DMS153 (cell line): Measurements from ENCODE around the gene RAVER2.
"Not testable (repeated sequence)": the region's sequence is repeated elsewhere in the genome, so short reads cannot be mapped to it uniquely, and the experiment has no call there.

Experiments
- DNase-seq: peaks from one replicate; lab custom pipeline; 2025; lab: John Stamatoyannopoulos, UW

The RAVER2 gene

DNA sequence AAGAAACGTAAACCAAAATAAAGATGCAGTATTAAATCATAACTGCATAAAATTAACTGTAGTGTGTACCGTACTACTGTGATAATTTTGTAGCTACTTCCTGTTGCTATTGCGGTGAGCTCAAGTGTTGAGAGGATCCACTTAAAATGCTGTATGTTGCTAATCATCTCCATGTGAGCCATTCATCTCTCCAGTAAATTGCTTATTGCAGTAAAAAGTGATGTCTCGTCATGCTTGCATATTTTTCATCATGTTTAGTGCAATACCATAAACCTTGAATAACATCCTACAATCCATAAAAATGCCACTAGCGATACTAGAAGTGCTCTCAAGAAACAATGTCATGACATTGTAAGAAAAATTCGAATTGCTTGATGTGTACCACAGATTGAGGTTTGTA, 66.3 kb downstream of the RAVER2 start:
- DNase-seq: peak; percentile 66

DNA sequence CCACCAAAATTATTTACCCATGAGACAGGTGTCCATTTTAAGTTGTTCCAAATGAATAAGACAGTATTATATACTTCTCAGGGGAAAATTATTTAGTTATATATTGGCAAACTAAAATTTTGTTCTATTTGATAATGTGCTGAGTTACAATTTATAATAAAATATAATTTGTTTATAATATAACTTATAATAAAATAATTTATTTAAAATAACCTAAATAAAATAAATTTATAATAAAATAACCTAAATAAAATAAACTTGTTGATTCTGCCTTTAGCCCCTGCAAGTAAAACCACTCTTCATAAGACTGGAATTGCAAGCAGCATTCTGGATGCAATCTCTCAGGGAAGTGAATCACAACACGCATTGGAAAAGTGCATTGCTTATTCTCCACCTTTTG, 69.6 kb downstream of the RAVER2 start:
- DNase-seq: no peak

- not testable (repeated sequence) for DNase-seq
These were observed 72.5 kb downstream of the RAVER2 start for GRCh38 chr1:64817364-64817763.

DNA sequence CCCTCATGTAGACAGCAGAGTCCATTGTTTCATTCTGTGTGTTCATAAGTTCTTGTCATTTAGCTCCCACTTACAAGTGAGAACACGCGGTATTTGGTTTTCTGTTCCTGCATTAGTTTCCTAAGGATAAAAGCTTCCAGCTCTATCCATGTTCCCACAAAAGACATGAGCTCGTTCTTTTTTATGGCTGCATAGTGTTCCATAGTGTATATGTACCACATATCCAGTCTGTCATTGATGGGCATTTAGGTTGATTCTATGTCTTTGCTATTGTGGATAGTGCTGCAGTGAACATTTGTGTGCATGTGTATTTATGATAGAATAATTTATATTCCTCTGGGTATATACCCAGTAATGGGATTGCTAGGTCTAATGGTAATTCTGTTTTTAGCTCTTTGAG, 75.7 kb downstream of the RAVER2 start:
- not testable (repeated sequence) for DNase-seq

DNA sequence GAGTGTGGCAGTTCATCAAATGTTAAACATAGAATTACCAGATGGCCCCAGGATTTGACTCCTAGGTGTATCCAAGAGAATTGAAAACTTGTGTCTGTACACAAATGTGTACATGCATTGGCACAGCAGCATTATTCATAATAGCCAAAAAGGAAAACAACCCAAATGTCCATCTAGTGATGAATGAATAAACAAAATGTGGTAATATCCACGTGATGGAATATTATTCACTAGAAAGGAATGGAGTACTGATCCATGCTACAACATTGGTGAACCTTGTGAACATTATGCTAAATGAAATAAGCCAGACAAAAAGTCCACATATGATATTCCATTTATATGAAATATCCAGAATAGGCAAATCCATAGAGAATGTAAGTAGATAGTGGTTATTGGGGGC, 77.7 kb downstream of the RAVER2 start:
- DNase-seq: no peak

DNA sequence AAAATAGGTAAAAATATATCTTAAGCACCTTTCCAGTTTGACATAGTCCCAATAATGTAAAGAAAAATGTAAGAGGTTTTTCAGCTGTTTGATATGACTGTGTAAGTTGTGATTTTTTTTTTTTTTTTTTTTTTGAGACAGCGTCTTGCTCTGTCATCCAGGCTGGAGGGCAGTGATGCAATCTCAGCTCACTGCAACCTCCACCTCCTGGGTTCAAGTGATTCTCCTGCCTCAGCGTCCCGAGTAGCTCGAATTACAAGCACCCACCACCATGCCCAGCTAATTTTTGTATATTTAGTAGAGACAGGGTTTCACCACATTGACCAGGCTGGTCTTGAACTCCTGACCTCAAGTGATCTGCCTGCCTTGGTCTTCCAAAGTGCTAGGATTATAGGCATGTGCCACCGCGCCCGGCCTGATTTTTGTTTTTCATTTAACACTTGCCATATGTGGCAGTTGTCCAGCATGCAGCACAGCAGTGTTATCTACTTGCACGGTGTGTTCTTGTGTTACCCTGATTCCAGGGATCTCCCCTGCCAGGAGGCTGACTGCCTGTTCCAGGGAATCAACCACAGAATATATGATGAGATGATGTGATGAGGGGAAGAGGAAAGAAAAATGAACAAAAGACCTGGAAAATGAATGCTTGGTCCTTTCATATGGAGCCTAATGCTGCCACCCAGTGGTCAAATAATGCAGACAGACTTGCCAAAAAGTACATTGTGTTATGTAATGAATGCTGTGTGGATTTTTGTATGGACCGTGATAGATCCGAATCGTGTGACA, 79.0 kb downstream of the RAVER2 start:
- peak; percentile 62 for DNase-seq

GRCh38 chr1:64826991-64827390, 82.1 kb downstream of the RAVER2 start:
- no peak for DNase-seq

GRCh38 chr1:64828829-64829228, 84.0 kb downstream of the RAVER2 start:
- DNase-seq: no peak

DNA sequence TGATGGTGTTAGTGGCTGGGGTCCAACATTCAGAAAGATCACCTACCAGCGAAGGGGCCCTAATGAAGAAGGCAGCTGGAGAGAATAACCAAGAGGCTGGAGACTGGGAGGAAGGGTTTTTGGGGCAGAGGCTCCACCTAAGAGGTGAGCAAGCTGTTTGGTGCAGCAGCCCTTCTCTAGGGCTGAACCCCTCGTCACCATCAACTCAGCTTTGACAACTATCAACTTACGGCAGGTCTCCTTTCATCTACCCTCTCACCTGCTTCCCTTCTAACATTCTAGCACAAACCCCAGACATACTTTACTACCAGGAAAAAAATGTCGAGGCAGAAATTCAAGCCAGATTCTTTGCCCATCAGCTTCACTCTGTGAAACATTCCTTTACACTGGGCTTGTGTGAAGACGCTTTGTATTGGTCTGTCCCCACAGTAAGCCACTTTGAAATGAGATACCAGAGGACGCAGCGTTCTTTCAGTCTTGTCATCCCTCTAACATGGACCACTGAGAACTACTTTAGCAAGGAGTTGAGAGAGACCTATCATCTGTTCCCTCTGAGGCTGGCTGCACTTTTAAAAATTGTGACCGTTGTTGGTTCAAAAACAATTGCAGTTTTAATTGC, 84.6 kb downstream of the RAVER2 start:
- DNase-seq: no peak

GRCh38 chr1:64830030-64830651, 85.3 kb downstream of the RAVER2 start:
- DNase-seq: no peak

DNA sequence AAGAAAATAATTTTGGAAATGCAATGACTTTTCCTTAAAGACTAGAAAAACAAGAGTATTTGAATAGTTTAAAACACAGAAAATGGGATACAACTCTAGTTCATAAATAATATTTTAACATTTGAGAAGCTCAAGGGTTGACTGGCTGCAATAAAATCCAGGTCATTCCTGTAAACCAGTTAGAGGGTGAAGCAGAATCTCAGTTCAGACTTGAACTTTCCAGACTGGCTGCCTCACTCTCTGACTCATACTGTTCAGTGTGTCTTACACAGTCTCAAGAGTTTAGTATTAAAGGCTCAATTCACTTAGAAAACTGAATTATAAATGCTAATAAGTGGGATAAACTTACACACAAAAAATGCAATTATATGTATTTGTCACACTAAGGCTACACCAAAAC, 89.9 kb downstream of the RAVER2 start:
- DNase-seq: no peak

DNA sequence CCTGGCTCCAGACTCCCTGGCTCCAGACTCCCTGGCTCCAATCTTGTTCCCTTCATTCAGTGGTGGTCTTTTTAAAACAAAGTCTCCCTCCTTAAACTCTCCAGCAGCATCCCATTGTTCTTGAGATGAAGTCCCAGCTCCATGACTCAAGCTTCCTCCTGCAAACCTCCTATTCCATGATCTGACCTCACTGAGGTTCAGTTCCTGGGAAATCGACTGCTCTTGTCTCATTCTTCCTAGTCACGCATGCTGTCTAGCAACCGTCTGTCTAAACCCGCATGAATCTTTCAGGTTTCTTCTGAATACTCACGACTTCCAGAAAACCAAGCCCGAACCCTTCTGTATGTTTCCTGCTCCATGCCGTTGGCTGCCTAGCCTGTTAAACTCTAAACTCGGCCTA, 91.9 kb downstream of the RAVER2 start:
- no peak for DNase-seq

- no peak for DNase-seq
These were observed 93.6 kb downstream of the RAVER2 start for GRCh38 chr1:64838486-64838885.

- no peak for DNase-seq
These were observed 94.4 kb downstream of the RAVER2 start for GRCh38 chr1:64839261-64839660.

- no peak for DNase-seq
These were observed 95.0 kb downstream of the RAVER2 start for GRCh38 chr1:64839732-64840405.

- DNase-seq: no peak
These were observed 96.6 kb downstream of the RAVER2 start for GRCh38 chr1:64841330-64842065.

DNA sequence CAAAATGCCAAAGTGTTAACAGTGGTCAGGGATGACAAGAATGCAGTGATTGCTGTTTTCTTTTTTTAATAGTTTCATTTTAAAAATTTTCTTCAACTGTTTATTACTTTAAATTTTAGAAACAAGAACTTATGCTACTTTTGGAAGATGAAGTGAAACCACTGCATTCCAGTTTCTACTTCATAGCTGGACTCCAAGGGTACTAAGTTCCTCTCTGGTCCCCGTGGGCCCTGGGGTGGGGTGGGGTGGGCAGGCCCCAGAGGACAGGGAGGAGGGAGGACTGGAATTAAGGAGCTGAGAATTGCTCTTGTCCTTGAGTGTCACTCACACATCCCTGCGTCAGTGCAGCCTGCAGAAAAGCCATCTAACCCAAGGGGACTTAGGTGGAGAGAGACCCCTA, 97.3 kb downstream of the RAVER2 start:
- no peak for DNase-seq

DNA sequence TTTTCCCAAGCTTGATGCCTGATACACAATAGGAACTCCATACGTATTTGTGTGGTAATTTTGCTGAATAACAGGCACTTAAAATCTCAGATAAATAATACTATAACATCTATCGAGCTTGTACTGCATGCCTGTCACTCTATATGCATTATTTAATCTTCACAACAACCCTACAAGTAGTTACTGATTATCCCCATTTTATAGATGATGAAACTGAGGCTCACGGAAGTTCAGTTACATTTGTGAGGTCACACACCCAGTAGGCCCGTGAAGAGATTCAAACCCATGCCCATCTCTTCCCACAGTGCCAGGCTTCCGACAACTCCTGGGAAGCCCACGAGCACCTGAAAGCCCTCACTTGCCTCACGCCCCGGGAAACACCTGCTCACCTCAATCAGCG, 98.8 kb downstream of the RAVER2 start:
- DNase-seq: no peak

DNA sequence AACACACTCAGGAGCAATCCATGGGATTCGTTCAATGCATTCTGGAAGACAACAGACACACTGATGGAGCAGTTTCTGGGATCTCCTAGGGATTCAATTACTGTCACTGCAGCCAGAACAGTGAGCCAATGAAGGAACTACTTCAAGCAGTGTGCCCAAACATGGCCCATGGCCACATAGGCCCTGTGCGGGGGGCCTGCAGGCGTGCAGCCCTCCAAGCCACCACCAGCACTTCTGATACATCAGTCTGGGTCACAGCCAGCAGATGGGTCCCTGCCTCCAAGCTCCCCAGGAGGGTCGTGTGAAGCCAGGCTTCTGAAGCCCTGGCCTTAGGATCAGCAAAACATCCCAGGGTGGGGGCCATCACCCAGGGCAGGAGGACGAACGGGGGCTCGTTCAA, 99.3 kb downstream of the RAVER2 start:
- DNase-seq: no peak

- no peak for DNase-seq
These were observed 99.7 kb downstream of the RAVER2 start for GRCh38 chr1:64844609-64845008.

DNA sequence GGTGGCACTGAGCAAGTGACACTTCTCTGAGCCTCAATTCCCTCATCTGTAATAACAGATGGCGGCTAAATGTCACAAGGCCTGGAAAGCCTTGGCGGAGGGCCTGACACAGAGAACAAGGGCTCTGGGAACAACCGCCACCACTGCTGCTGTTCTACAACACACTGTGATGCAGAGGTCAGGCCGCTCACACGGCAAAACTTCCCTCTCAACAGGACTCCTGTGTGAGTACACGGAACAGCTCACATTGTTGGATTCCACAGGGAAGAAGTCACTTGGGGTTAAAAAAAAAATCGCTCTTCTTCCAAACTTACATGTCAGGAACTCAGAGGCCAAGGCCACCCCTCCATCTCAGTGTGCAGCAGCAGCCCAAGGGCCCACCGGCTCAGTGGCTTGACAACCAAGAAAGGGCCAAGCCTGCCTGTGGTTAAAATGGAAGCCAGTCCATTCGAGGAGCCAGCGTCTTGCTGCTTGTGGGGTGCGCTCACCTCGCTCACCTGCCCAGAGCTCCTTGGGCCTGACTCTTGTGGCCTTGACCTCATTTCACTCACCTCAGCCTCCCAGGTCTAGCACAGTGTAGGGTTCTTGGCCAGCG, 101.1 kb downstream of the RAVER2 start:
- DNase-seq: no peak
